IMR-90 (cell line): ENCODE data around the gene C1QTNF9B. TPM values are rescaled to one million over a fixed set of nuclear protein-coding genes. Genes with fewer than 3 reads are reported as not detected.

ENCODE experiments used
- ATAC-seq: fragments of 200-7000 bp; cut with Tn5 transposase; 2 replicates; pipeline ENCODE4 v1.9.1; 2020; ENCODE audit warnings: low read depth, mild to moderate bottlenecking, moderate library complexity
- BruUV-seq: library from RNA; stranded (reverse); fragments of 400-500 nt; replicated peaks from 2 replicates; lab custom pipeline; 2021; lab: Mats Ljungman, UMichigan
- CTCF ChIA-PET: fragments of 300-600 bp; formaldehyde crosslinking; extraction: SDS; loops from one replicate; lab custom pipeline; 2021; ENCODE audit warnings: antibody characterized with exemption; lab: Yijun Ruan, JAX
- POLR2A ChIA-PET: fragments of 300-600 bp; sonication (Branson Sonifier 250); formaldehyde crosslinking; loops from one replicate; lab custom pipeline; 2022; ENCODE audit warnings: antibody characterized with exemption; ENCODE audit not compliant: unreplicated experiment; lab: Charles Lee
- DNase-seq: peaks from one replicate; pipeline ENCODE4 v3.0.0; 2013
- H2AFZ ChIP-seq: replicated peaks from 2 replicates; pipeline ENCODE3; 2013; ENCODE audit warnings: low read length, mild to moderate bottlenecking; ENCODE audit not compliant: poor library complexity
- H2AK5ac ChIP-seq: 2 replicates; pipeline ENCODE4 v1.6.1; 2013; ENCODE audit warnings: low read depth, low read length, inconsistent platforms
- H2AK9ac ChIP-seq: replicated peaks from 2 replicates; pipeline ENCODE3; 2013; ENCODE audit warnings: mild to moderate bottlenecking, low read depth, low read length, moderate library complexity; ENCODE audit not compliant: poor library complexity
- H2BK120ac ChIP-seq: 2 replicates; pipeline ENCODE4 v1.6.1; 2013; ENCODE audit warnings: low read depth, low read length, inconsistent platforms
- H2BK15ac ChIP-seq: 3 replicates; pipeline ENCODE4 v1.6.1; 2013; ENCODE audit warnings: low read depth, low read length, inconsistent platforms
- H2BK20ac ChIP-seq: 2 replicates; pipeline ENCODE4 v1.6.1; 2013; ENCODE audit warnings: low read depth, mild to moderate bottlenecking, inconsistent platforms, low read length, moderate library complexity
- H2BK5ac ChIP-seq: 2 replicates; pipeline ENCODE4 v1.6.1; 2013; ENCODE audit warnings: mild to moderate bottlenecking, low read depth, low read length, inconsistent platforms; ENCODE audit not compliant: poor library complexity, severe bottlenecking
- H3K14ac ChIP-seq: replicated peaks from 2 replicates; pipeline ENCODE4 v1.6.1; 2013; ENCODE audit warnings: low read depth, low read length, inconsistent platforms
- H3K18ac ChIP-seq: 2 replicates; pipeline ENCODE4 v1.6.1; 2013; ENCODE audit warnings: low read depth, low read length, control low read depth
- H3K23ac ChIP-seq: 2 replicates; pipeline ENCODE4 v1.6.1; 2013; ENCODE audit warnings: low read depth, low read length, inconsistent platforms
- H3K27ac ChIP-seq: 2 replicates; pipeline ENCODE4 v1.5.1; 2013; ENCODE audit warnings: mild to moderate bottlenecking, control low read depth, low read length; ENCODE audit not compliant: insufficient read depth
- H3K27me3 ChIP-seq: 2 replicates; pipeline ENCODE4 v1.6.1; 2013; ENCODE audit warnings: low read length; ENCODE audit not compliant: control insufficient read depth, insufficient read depth
- H3K36me3 ChIP-seq: 2 replicates; pipeline ENCODE4 v1.6.1; 2013; ENCODE audit warnings: low read length, mixed read lengths; ENCODE audit not compliant: control insufficient read depth, insufficient read depth
- H3K4ac ChIP-seq: 2 replicates; pipeline ENCODE4 v1.6.1; 2013; ENCODE audit warnings: low read depth, low read length, inconsistent platforms
- H3K4me1 ChIP-seq: 2 replicates; pipeline ENCODE4 v1.6.1; 2013; ENCODE audit warnings: low read length, mixed read lengths; ENCODE audit not compliant: control insufficient read depth, insufficient read depth
- H3K4me2 ChIP-seq: 2 replicates; pipeline ENCODE4 v1.6.1; 2013; ENCODE audit warnings: low read depth, mild to moderate bottlenecking, control low read depth, low read length, moderate library complexity
- H3K4me3 ChIP-seq: 2 replicates; pipeline ENCODE4 v1.5.1; 2013; ENCODE audit warnings: low read depth, mild to moderate bottlenecking, control low read depth, low read length, moderate library complexity; ENCODE audit not compliant: insufficient read depth
- H3K56ac ChIP-seq: 2 replicates; pipeline ENCODE4 v1.6.1; 2013; ENCODE audit warnings: low read length, inconsistent platforms; ENCODE audit not compliant: insufficient read depth; ENCODE audit errors: extremely low read depth
- H3K79me1 ChIP-seq, 2 experiments: 2 replicates each; pipeline ENCODE4 v1.6.1; 2013; ENCODE audit warnings: low read length in 2 of 2, inconsistent platforms in 1 of 2, low read depth in 1 of 2
- H3K9ac ChIP-seq: 2 replicates; pipeline ENCODE4 v1.6.1; 2013; ENCODE audit warnings: low read depth, low read length, control low read depth
- H3K9me1 ChIP-seq: 2 replicates; pipeline ENCODE4 v1.6.1; 2013; ENCODE audit warnings: low read length, inconsistent platforms; ENCODE audit not compliant: insufficient read depth
- H3K9me3 ChIP-seq: 2 replicates; pipeline ENCODE4 v1.6.1; 2013; ENCODE audit warnings: low read length; ENCODE audit not compliant: control insufficient read depth, insufficient read depth
- H4K20me1 ChIP-seq: 2 replicates; pipeline ENCODE4 v1.6.1; 2013; ENCODE audit warnings: low read length, inconsistent platforms; ENCODE audit not compliant: insufficient read depth
- H4K5ac ChIP-seq: 2 replicates; pipeline ENCODE4 v1.6.1; 2013; ENCODE audit warnings: mild to moderate bottlenecking, low read depth, low read length, control low read depth
- H4K8ac ChIP-seq, 2 experiments: 2 replicates each; pipeline ENCODE4 v1.6.1; 2013; ENCODE audit warnings: low read depth in 2 of 2, low read length in 2 of 2, control low read depth in 1 of 2, inconsistent platforms in 1 of 2
- H4K91ac ChIP-seq: 2 replicates; pipeline ENCODE4 v1.6.1; 2013; ENCODE audit warnings: low read depth, low read length, inconsistent platforms; ENCODE audit not compliant: insufficient read depth
- CTCF ChIP-seq: conservative IDR thresholded peaks from 2 replicates; pipeline ENCODE4 v1.5.1; 2012; ENCODE audit warnings: mild to moderate bottlenecking, low read depth, low read length, improper control_type of control experiment
- RAD21 ChIP-seq: IDR thresholded peaks from 2 replicates; pipeline ENCODE4 v1.6.1; 2012; ENCODE audit warnings: low read length, improper control_type of control experiment
- RCOR1 ChIP-seq: IDR thresholded peaks from 2 replicates; pipeline ENCODE4 v1.6.1; 2012; ENCODE audit warnings: mild to moderate bottlenecking, low read length, improper control_type of control experiment; ENCODE audit not compliant: insufficient replicate concordance
- SMC3 ChIP-seq: fragments of 150-350 bp; IDR thresholded peaks from 2 replicates; pipeline ENCODE4 v1.6.1; 2016; ENCODE audit warnings: low read depth, mild to moderate bottlenecking, antibody characterized with exemption, low read length, moderate library complexity
- WGBS, 2 experiments: methylation state at CpG; one replicate each; pipeline versions ENCODE4 v1.1.5 to v1.1.7; 2013; ENCODE audit warnings: missing lambda C conversion rate in 2 of 2; ENCODE audit not compliant: insufficient read length in 1 of 2; ENCODE audit errors: extremely low coverage in 2 of 2; 5-methylcytosine and 5-hydroxymethylcytosine counted together
- dilution Hi-C: fragments of 300-500 bp; cut with HindIII; formaldehyde crosslinking; loops from one replicate; pipeline ENCODE4 v1.14.3; 2018; ENCODE audit warnings: low sequenced_read_pairs; ENCODE audit not compliant: unreplicated experiment
- in situ Hi-C: fragments of 300-500 bp; cut with MboI; formaldehyde crosslinking; loops from 3 replicates; pipeline ENCODE4 v1.14.3; 2019; ENCODE audit warnings: low sequenced_read_pairs, inconsistent platforms, mixed read lengths
- intact Hi-C: fragments of 100-400 bp; cut with micrococcal nuclease; formaldehyde crosslinking; loops from 2 replicates; pipeline ENCODE4 v1.10.0; 2022
- polyA plus RNA-seq, 3 experiments: library from polyadenylated mRNA; depleted of rRNA; stranded (reverse); fragments of >200 nt; gene quantifications; 2 replicates each; pipeline ENCODE4 v1.2.3, GENCODE V29; 2012; ENCODE audit warnings: low replicate concordance in 1 of 3
- total RNA-seq: library from RNA; depleted of rRNA; stranded (reverse); fragments of >200 nt; gene quantifications from 2 replicates; pipeline ENCODE4 v1.2.3, GENCODE V29; 2012

The C1QTNF9B gene
- total and polyA plus RNA-seq, 2 of the 4 experiments (the other 2 are of a cell fraction) = 0.72 to 1.1 TPM

GRCh38 chr13:23871616-23872220 is 25.6 kb downstream of the C1QTNF9B start:
- no peak overlapping the region for H3K4ac ChIP-seq
- DNase-seq (peak; percentile 59), ATAC-seq (no peak)
- H3K14ac ChIP-seq = no peak overlapping the region
- H3K4me2 ChIP-seq = no peak overlapping the region
- H3K23ac ChIP-seq = no peak overlapping the region
- peaks cover 14% of the 10 kb centered on the region for H3K4me1 ChIP-seq
- in situ Hi-C loops (no loop called here), dilution Hi-C loops (no loop called here), intact Hi-C loops (loop anchor here (1.0 kb wide), 3 partner anchors 162 to 405 kb away; no protein-coding TSS in a partner anchor)
- H3K27me3 ChIP-seq = no peaks in the 10 kb centered on the region
- no peaks in the 10 kb centered on the region for H3K36me3 ChIP-seq
- H2BK5ac ChIP-seq = peak overlapping the region; percentile 89
- H4K91ac ChIP-seq = no peak overlapping the region
- TF ChIP-seq SMC3 (peak; percentile 77), CTCF (peak; percentile 62), RAD21 (peak; percentile 76), RCOR1 (no peak)
- WGBS, 2 experiments = no CpG with 5 or more reads among the region's 2 CpGs
- H3K9me1 ChIP-seq = peaks cover 13% of the 10 kb centered on the region
- ChIA-PET POLR2A (no interaction called here), CTCF (no interaction called here)
- 0 out of 2 replicates have a peak overlapping the region, but pooled peaks have one; percentile 95 for H2BK20ac ChIP-seq
- H2AK9ac ChIP-seq = no peak overlapping the region
- H3K56ac ChIP-seq = no peak overlapping the region
- no peak overlapping the region for H2AFZ ChIP-seq
- no peaks in the 10 kb centered on the region for H3K9me3 ChIP-seq
- H3K18ac ChIP-seq = 0 out of 2 replicates have a peak overlapping the region, but pooled peaks have one; percentile 42
- peak overlapping the region; percentile 31; the same call in 1 of the 2 replicates for H3K27ac ChIP-seq
- H2BK15ac ChIP-seq = no peak overlapping the region
- BruUV-seq = no TSS peak
- H4K5ac ChIP-seq = no peak overlapping the region
- no peak overlapping the region for H3K9ac ChIP-seq
- H3K79me1 ChIP-seq = peaks cover 0 to 11% of the 10 kb centered on the region in 2 experiments; a peak in 2 of 4 replicates
- no peak overlapping the region for H2AK5ac ChIP-seq
- H4K8ac ChIP-seq = 0 out of 4 replicates have a peak overlapping the region, but pooled peaks of 1 of the 2 experiments have one; percentile 37
- H3K4me3 ChIP-seq = no peak overlapping the region
- peak overlapping the region; percentile 97; the same call in 1 of the 2 replicates for H2BK120ac ChIP-seq
- no peaks in the 10 kb centered on the region for H4K20me1 ChIP-seq
